Hepatocyte (in vitro differentiated cells): ENCODE measurements around the gene RNF217. TPM values are rescaled to one million over a fixed set of nuclear protein-coding genes. Genes with fewer than 3 reads are reported as not detected.

Experiments
- DNase-seq: peaks from one replicate; pipeline ENCODE4 v3.0.0-alpha.2; 2016; ENCODE audit warnings: low spot score
- H2AFZ ChIP-seq: fragments of 200-600 bp; sonication (generic); 2 replicates; pipeline ENCODE4 v1.6.0; 2016; ENCODE audit warnings: antibody characterized with exemption, mild to moderate bottlenecking
- H3K27ac ChIP-seq: fragments of 200-600 bp; sonication (generic); 2 replicates; pipeline ENCODE4 v1.5.1; 2016; ENCODE audit warnings: mild to moderate bottlenecking
- H3K27me3 ChIP-seq: fragments of 200-600 bp; sonication (generic); 2 replicates; pipeline ENCODE4 v1.6.1; 2016
- H3K36me3 ChIP-seq: fragments of 200-600 bp; sonication (generic); replicated peaks from 2 replicates; pipeline ENCODE4 v1.5.1; 2016; ENCODE audit warnings: low read depth; ENCODE audit not compliant: insufficient read depth
- H3K4me1 ChIP-seq: fragments of 200-600 bp; sonication (generic); 2 replicates; pipeline ENCODE4 v1.5.1; 2016; ENCODE audit warnings: mild to moderate bottlenecking, moderate library complexity; ENCODE audit not compliant: insufficient read depth
- H3K4me2 ChIP-seq: fragments of 200-600 bp; sonication (generic); 2 replicates; pipeline ENCODE4 v1.6.0; 2016
- H3K4me3 ChIP-seq: fragments of 200-600 bp; sonication (generic); 2 replicates; pipeline ENCODE4 v1.5.1; 2016; ENCODE audit warnings: mild to moderate bottlenecking
- H3K79me2 ChIP-seq: fragments of 200-600 bp; sonication (generic); 2 replicates; pipeline ENCODE4 v1.6.0; 2017; ENCODE audit warnings: mild to moderate bottlenecking
- H3K9me2 ChIP-seq: fragments of 200-600 bp; sonication (generic); replicated peaks from 2 replicates; pipeline ENCODE4 v1.6.0; 2017; ENCODE audit warnings: mild to moderate bottlenecking; ENCODE audit not compliant: insufficient read depth
- H3K9me3 ChIP-seq: fragments of 200-600 bp; sonication (generic); 2 replicates; pipeline ENCODE4 v1.5.1; 2016; ENCODE audit warnings: low read depth, mild to moderate bottlenecking
- H4K20me1 ChIP-seq: fragments of 200-600 bp; sonication (generic); 2 replicates; pipeline ENCODE4 v1.6.0; 2016; ENCODE audit warnings: mild to moderate bottlenecking; ENCODE audit not compliant: insufficient read depth, poor library complexity, severe bottlenecking
- CTCF ChIP-seq: fragments of 200-600 bp; sonication (generic); IDR thresholded peaks from 2 replicates; pipeline ENCODE4 v1.5.1; 2016; ENCODE audit warnings: antibody characterized with exemption, mild to moderate bottlenecking; ENCODE audit not compliant: poor library complexity
- EZH2 ChIP-seq: fragments of 200-600 bp; sonication (generic); IDR thresholded peaks from 2 replicates; pipeline ENCODE4 v1.6.1; 2016; ENCODE audit warnings: antibody characterized with exemption, mild to moderate bottlenecking, borderline replicate concordance
- EZH2phosphoT487 ChIP-seq: fragments of 200-600 bp; sonication (generic); IDR thresholded peaks from one replicate; pipeline ENCODE4 v1.6.1; 2018; ENCODE audit warnings: antibody characterized with exemption, mild to moderate bottlenecking, low read depth, moderate library complexity; ENCODE audit not compliant: unreplicated experiment, severe bottlenecking
- WGBS: methylation state at CpG from one replicate; pipeline ENCODE4 v1.1.6; 2016; ENCODE audit warnings: low lambda C conversion rate; ENCODE audit errors: missing lambda C conversion rate; 5-methylcytosine and 5-hydroxymethylcytosine counted together
- polyA plus RNA-seq: library from polyadenylated mRNA; unstranded; fragments of >200 nt; fragmentation: Nextera tagmentation; extraction: Ambion mirVana; gene quantifications from 2 replicates; pipeline ENCODE4 v1.2.1, GENCODE V29; 2016
- total RNA-seq: library from RNA; depleted of rRNA; stranded (reverse); fragments of >200 nt; gene quantifications from 2 replicates; pipeline ENCODE4 v1.2.3, GENCODE V29; 2014

RNF217 gene
- total and polyA plus RNA-seq, 2 experiments from 2014 or later = 8.8 to 18.4 TPM

- TF ChIP-seq EZH2 = no peak
- no peak for TF ChIP-seq EZH2phosphoT487
- TF ChIP-seq CTCF = no peak
- Histone ChIP-seq H2AFZ (no peak overlapping the region), H4K20me1 (no peaks in the 10 kb centered on the region), H3K4me3 (no peak overlapping the region), H3K27ac (no peak overlapping the region), H3K79me2 (peaks cover 32% of the 10 kb centered on the region), H3K4me1 (no peaks in the 10 kb centered on the region), H3K4me2 (no peak overlapping the region), H3K9me2 (no peaks in the 10 kb centered on the region), H3K27me3 (no peaks in the 10 kb centered on the region), H3K36me3 (no peaks in the 10 kb centered on the region), H3K9me3 (no peaks in the 10 kb centered on the region)
- no peak for DNase-seq
These were observed 34.2 kb downstream of the RNF217 start for GRCh38 chr6:124996411-124996810.

- Histone ChIP-seq H3K27ac (no peak overlapping the region), H3K36me3 (no peaks in the 10 kb centered on the region), H3K4me3 (no peak overlapping the region), H3K9me2 (no peaks in the 10 kb centered on the region), H3K4me2 (no peak overlapping the region), H3K79me2 (peaks cover 32% of the 10 kb centered on the region), H3K4me1 (no peaks in the 10 kb centered on the region), H2AFZ (no peak overlapping the region), H4K20me1 (no peaks in the 10 kb centered on the region), H3K9me3 (no peaks in the 10 kb centered on the region), H3K27me3 (no peaks in the 10 kb centered on the region)
- 72% methylated on average over 8 of the region's 8 CpGs for WGBS
- no peak for DNase-seq
- TF ChIP-seq EZH2 (no peak), CTCF (no peak), EZH2phosphoT487 (no peak)
These were observed 35.1 kb downstream of the RNF217 start for GRCh38 chr6:124997196-124997875.

- no peaks in the 10 kb centered on the region for H3K27me3 ChIP-seq
- H3K4me2 ChIP-seq = no peak overlapping the region
- DNase-seq = no peak
- H3K79me2 ChIP-seq = peaks cover 27% of the 10 kb centered on the region
- H3K9me2 ChIP-seq = no peaks in the 10 kb centered on the region
- H3K9me3 ChIP-seq = no peaks in the 10 kb centered on the region
- WGBS = 85% methylated on average over 2 of the region's 2 CpGs
- no peaks in the 10 kb centered on the region for H3K4me1 ChIP-seq
- TF ChIP-seq EZH2phosphoT487 = no peak
- no peak for TF ChIP-seq CTCF
- no peak for TF ChIP-seq EZH2
- no peak overlapping the region for H3K27ac ChIP-seq
- H3K36me3 ChIP-seq = no peaks in the 10 kb centered on the region
- H4K20me1 ChIP-seq = no peaks in the 10 kb centered on the region
- no peak overlapping the region for H3K4me3 ChIP-seq
- no peak overlapping the region for H2AFZ ChIP-seq
These were observed 37.0 kb downstream of the RNF217 start for GRCh38 chr6:124999105-124999764.
